ENCODE results near the gene IDH3G. TPM values are rescaled to one million over a fixed set of nuclear protein-coding genes. Genes with fewer than 3 reads are reported as not detected.

The IDH3G gene
- total RNA-seq, 2 experiments from 2014 or later, result 51.8 to 52.5 TPM

DNA sequence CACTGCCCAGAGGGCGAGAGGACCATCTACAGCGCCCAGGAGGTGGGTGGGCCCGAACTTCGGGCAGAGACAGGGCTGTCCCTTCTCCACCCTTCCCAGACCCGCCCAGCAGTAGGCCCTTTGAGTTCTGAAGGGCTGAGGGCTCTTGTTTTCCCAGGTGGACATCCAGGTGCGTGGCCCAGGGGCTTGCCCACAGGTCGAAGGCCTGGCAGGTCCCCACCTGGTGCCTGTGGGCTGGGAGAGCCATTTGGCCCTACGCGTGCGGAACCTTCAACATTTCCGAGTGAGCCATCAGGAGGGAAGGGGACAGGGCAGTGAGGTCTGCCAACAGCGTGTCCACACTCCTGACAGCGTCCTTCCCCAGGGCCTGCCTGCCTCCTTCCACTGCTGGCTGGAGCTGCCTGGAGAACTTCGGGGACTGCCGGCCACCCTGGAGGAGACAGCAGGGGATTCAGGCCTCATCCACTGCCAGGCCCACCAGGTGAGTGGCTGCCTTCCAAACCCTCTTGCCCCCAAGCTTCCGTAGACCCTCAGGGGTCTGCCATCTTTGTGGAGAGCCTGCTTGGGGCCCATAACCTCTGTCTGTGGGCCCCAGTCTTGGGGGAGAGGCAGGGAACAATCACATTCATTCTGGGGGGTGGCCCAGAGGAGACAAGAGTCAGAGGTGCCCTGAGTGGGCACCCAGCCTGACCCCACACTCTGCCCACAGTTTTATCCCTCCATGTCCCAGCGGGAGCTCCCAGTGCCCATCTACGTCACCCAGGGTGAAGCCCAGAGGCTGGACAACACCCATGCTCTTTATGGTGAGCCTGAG, 23.4 kb downstream of the IDH3G start:
- no peak overlapping the region for H3K27ac ChIP-seq (ENCODE audit: low read depth, low read length, poor library complexity, severe bottlenecking)
- TF ChIP-seq EZH2phosphoT487 (IDR thresholded peaks at IDR 0.05; ENCODE audit: borderline replicate concordance, low read depth, low read length), result no peak
- H4K20me1 ChIP-seq (ENCODE audit: insufficient read depth, low read length), result no peaks in the 10 kb centered on the region
- H3K4me2 ChIP-seq (ENCODE audit: low read length), result no peak overlapping the region
- intact Hi-C loops (cut with micrococcal nuclease; ENCODE audit: unreplicated experiment), result no loop called here
- H2AFZ ChIP-seq (ENCODE audit: low read length), result no peak overlapping the region
- H3K9me3 ChIP-seq (ENCODE audit: low read length), result no peaks in the 10 kb centered on the region
- no TSS peak for BruUV-seq (replicated peaks)
- H3K4me3 ChIP-seq (ENCODE audit: low read depth, low read length, poor library complexity, severe bottlenecking), result no peak overlapping the region
- no peaks in the 10 kb centered on the region for H3K9me2 ChIP-seq (ENCODE audit: insufficient read depth, low read length)
- H3K36me3 ChIP-seq (ENCODE audit: insufficient read depth, low read length), result no peaks in the 10 kb centered on the region
- no peak for DNase-seq (ENCODE audit: low spot score)
- CTCF ChIA-PET (ENCODE audit: unreplicated experiment), result no interaction called here
- POLR2A ChIA-PET, result no interaction called here
- peaks cover 5% of the 10 kb centered on the region for H3K4me1 ChIP-seq (ENCODE audit: insufficient read depth, low read length, poor library complexity, severe bottlenecking)
- no peaks in the 10 kb centered on the region for H3K79me2 ChIP-seq (ENCODE audit: insufficient read depth, low read depth, low read length)

DNA sequence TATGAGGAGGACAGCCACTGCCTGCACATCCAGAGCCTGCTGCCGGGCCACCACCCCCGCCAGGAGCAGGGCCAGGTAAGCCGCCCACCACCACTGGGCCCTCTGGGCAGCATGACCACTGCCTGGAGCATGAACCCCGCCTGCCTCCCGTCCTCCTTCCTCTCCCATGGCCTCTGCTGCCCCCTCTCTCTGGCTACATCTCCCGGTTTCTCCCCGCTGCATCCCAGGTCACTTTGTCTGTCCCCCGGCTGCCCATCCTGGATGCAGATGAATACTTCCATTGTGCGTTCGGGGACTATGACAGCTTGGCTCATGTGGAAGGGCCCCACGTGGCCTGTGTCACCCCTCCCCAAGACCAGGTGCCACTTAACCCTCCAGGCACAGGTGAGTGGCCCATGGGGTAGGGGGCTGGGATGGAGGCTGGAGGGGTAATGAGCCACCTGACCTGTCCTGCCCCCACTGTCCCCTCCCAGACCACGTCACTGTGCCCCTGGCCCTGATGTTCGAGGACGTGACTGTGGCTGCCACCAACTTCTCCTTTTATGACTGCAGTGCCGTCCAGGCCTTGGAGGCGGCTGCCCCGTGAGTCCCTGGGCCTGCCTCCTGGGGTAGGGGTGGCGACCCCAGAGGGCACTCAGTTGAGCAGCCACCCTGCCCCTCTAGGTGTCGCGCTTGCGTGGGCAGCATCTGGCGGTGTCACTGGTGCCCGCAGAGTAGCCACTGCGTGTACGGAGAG, 24.1 kb downstream of the IDH3G start:
- Histone ChIP-seq H3K4me1 (ENCODE audit: insufficient read depth, low read length, poor library complexity, severe bottlenecking) (peaks cover 6% of the 10 kb centered on the region), H4K20me1 (ENCODE audit: insufficient read depth, low read length) (no peaks in the 10 kb centered on the region), H3K4me3 (ENCODE audit: low read depth, low read length, poor library complexity, severe bottlenecking) (no peak overlapping the region), H3K36me3 (ENCODE audit: insufficient read depth, low read length) (no peaks in the 10 kb centered on the region), H3K9me2 (ENCODE audit: insufficient read depth, low read length) (no peaks in the 10 kb centered on the region), H3K4me2 (ENCODE audit: low read length) (no peak overlapping the region), H3K27ac (ENCODE audit: low read depth, low read length, poor library complexity, severe bottlenecking) (no peak overlapping the region), H2AFZ (ENCODE audit: low read length) (no peak overlapping the region), H3K79me2 (ENCODE audit: insufficient read depth, low read depth, low read length) (no peaks in the 10 kb centered on the region), H3K9me3 (ENCODE audit: low read length) (no peaks in the 10 kb centered on the region)
- ChIA-PET POLR2A (no interaction called here), CTCF (ENCODE audit: unreplicated experiment) (no interaction called here)
- DNase-seq (ENCODE audit: low spot score), result no peak
- no TSS peak for BruUV-seq (replicated peaks)
- intact Hi-C loops (cut with micrococcal nuclease; ENCODE audit: unreplicated experiment), result loop anchor here (10.0 kb wide), 2 partner anchors 65 to 85 kb away; partner anchors contain the start of genes PDZD4 and SLC6A8
- TF ChIP-seq EZH2phosphoT487 (IDR thresholded peaks at IDR 0.05; ENCODE audit: borderline replicate concordance, low read depth, low read length), result no peak
- TF ChIP-seq, protein P1, sequence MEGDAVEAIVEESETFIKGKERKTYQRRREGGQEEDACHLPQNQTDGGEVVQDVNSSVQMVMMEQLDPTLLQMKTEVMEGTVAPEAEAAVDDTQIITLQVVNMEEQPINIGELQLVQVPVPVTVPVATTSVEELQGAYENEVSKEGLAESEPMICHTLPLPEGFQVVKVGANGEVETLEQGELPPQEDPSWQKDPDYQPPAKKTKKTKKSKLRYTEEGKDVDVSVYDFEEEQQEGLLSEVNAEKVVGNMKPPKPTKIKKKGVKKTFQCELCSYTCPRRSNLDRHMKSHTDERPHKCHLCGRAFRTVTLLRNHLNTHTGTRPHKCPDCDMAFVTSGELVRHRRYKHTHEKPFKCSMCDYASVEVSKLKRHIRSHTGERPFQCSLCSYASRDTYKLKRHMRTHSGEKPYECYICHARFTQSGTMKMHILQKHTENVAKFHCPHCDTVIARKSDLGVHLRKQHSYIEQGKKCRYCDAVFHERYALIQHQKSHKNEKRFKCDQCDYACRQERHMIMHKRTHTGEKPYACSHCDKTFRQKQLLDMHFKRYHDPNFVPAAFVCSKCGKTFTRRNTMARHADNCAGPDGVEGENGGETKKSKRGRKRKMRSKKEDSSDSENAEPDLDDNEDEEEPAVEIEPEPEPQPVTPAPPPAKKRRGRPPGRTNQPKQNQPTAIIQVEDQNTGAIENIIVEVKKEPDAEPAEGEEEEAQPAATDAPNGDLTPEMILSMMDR (conservative IDR thresholded peaks at IDR 0.05; ENCODE audit: low read length), result no peak

DNA sequence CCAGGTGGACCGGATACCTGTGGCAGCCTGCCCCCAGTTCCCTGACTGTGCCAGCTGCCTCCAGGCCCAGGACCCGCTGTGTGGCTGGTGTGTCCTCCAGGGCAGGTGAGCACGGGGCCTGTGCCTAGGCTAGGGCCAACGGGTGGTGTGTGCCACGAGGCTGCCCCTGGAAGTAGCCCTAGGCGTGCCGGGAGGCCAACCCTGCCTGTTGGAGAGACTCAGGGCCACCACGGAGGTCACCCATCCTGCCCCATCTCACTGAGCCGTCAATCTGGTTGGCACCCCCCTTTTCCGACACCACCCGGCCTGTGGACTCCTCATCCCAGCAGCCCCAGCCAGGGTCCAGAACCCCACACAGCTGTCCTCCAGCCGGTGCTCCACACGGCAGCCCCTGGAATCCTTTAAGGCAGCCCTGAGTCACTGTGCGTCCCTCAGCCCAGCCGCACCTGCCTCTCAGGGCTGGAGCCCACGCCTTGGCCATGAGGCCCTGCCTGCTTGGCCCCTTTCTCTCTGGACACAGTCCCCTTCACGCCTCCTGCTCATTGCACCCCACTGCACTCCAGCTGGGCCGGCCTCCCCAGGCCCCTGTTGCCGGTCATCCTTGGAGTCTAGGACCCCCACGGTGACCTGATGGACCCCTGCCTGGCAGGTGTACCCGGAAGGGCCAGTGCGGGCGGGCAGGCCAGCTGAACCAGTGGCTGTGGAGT, 24.9 kb downstream of the IDH3G start:
- DNase-seq (ENCODE audit: low spot score), result no peak
- no TSS peak for BruUV-seq (replicated peaks)
- Histone ChIP-seq H3K9me2 (ENCODE audit: insufficient read depth, low read length) (no peaks in the 10 kb centered on the region), H4K20me1 (ENCODE audit: insufficient read depth, low read length) (no peaks in the 10 kb centered on the region), H3K36me3 (ENCODE audit: insufficient read depth, low read length) (no peaks in the 10 kb centered on the region), H2AFZ (ENCODE audit: low read length) (no peak overlapping the region), H3K79me2 (ENCODE audit: insufficient read depth, low read depth, low read length) (no peaks in the 10 kb centered on the region), H3K9me3 (ENCODE audit: low read length) (no peaks in the 10 kb centered on the region), H3K4me3 (ENCODE audit: low read depth, low read length, poor library complexity, severe bottlenecking) (no peak overlapping the region), H3K4me1 (ENCODE audit: insufficient read depth, low read length, poor library complexity, severe bottlenecking) (peaks cover 6% of the 10 kb centered on the region), H3K4me2 (ENCODE audit: low read length) (no peak overlapping the region), H3K27ac (ENCODE audit: low read depth, low read length, poor library complexity, severe bottlenecking) (no peak overlapping the region)
- ChIA-PET POLR2A (no interaction called here), CTCF (ENCODE audit: unreplicated experiment) (no interaction called here)
- TF ChIP-seq, protein P1 (conservative IDR thresholded peaks at IDR 0.05; ENCODE audit: low read length), result no peak
- TF ChIP-seq EZH2phosphoT487 (IDR thresholded peaks at IDR 0.05; ENCODE audit: borderline replicate concordance, low read depth, low read length), result no peak
- intact Hi-C loops (cut with micrococcal nuclease; ENCODE audit: unreplicated experiment), result loop anchor here (10.0 kb wide), 2 partner anchors 65 to 85 kb away; partner anchors contain the start of genes PDZD4 and SLC6A8
